Natural killer cell (primary cell): ENCODE results near the gene DUSP12. TPM values are rescaled to one million over a fixed set of nuclear protein-coding genes. Genes with fewer than 3 reads are reported as not detected.

Experiments used
- ATAC-seq, 3 donors: fragments of 150-1000 bp in 2 of 3; fragments of 200-7000 bp in 1 of 3; cut with Tn5 transposase; 1 replicate in 1 of 3; 2 replicates in 2 of 3; pipeline ENCODE4 v1.10.0; 2021; ENCODE audit warnings: mild to moderate bottlenecking in 2 of 3, moderate library complexity in 2 of 3
- DNase-seq, 2 donors: peaks; one replicate each; pipeline versions ENCODE4 v3.0.0 to v3.0.0-alpha.2; 2013 to 2021; ENCODE audit warnings: mixed read lengths in 1 of 2
- H3K27ac ChIP-seq: one replicate; pipeline ENCODE4 v1.5.1; 2013; ENCODE audit warnings: mild to moderate bottlenecking, low read length
- H3K27me3 ChIP-seq: one replicate; pipeline ENCODE4 v1.6.1; 2013; ENCODE audit warnings: low read length; ENCODE audit not compliant: control insufficient read depth, insufficient read depth
- H3K36me3 ChIP-seq: one replicate; pipeline ENCODE4 v1.6.1; 2013; ENCODE audit warnings: low read length; ENCODE audit not compliant: control insufficient read depth, insufficient read depth
- H3K4me1 ChIP-seq: one replicate; pipeline ENCODE4 v1.6.1; 2013; ENCODE audit warnings: low read length; ENCODE audit not compliant: control insufficient read depth, insufficient read depth
- H3K4me3 ChIP-seq: one replicate; pipeline ENCODE4 v1.5.1; 2013; ENCODE audit warnings: low read length
- H3K9me3 ChIP-seq: one replicate; pipeline ENCODE4 v1.6.1; 2013; ENCODE audit warnings: low read length; ENCODE audit not compliant: control insufficient read depth, insufficient read depth
- H3K27ac Mint-ChIP-seq, 2 donors: one replicate each; pipeline ENCODE4 v1.8.0; 2022; ENCODE audit warnings: mild to moderate bottlenecking in 2 of 2, mixed read lengths in 2 of 2, moderate library complexity in 1 of 2
- H3K27me3 Mint-ChIP-seq, 2 donors: one replicate each; pipeline ENCODE4 v1.8.0; 2022; ENCODE audit warnings: low read depth in 2 of 2, mixed read lengths in 2 of 2
- H3K36me3 Mint-ChIP-seq: one replicate; pipeline ENCODE4 v1.8.0; 2022; ENCODE audit warnings: mixed read lengths
- H3K4me1 Mint-ChIP-seq, 2 donors: one replicate each; pipeline ENCODE4 v1.8.0; 2022; ENCODE audit warnings: mixed read lengths in 2 of 2
- H3K4me3 Mint-ChIP-seq: one replicate; pipeline ENCODE4 v1.8.0; 2022; ENCODE audit warnings: mild to moderate bottlenecking, moderate library complexity, mixed read lengths
- H3K9me3 Mint-ChIP-seq, 2 donors: one replicate each; pipeline ENCODE4 v1.8.0; 2022; ENCODE audit warnings: mixed read lengths in 2 of 2
- CTCF ChIP-seq: fragments of 200-600 bp; IDR thresholded peaks from one replicate; pipeline ENCODE4 v1.8.0; 2022; ENCODE audit warnings: antibody characterized with exemption
- WGBS: methylation state at CpG from one replicate; pipeline ENCODE4 v1.1.7; 2013; ENCODE audit warnings: missing lambda C conversion rate; ENCODE audit not compliant: insufficient coverage; 5-methylcytosine and 5-hydroxymethylcytosine counted together
- intact Hi-C: fragments of 100-400 bp; cut with micrococcal nuclease; formaldehyde crosslinking; loops from one replicate; pipeline ENCODE4 v1.14.2; 2022
- total RNA-seq, 4 donors: library from RNA; stranded (reverse); fragments of 120-200 nt in 1 of 4; gene quantifications; one replicate each; pipeline versions ENCODE4 v1.2.3 to v1.2.4, GENCODE V29; 2013 to 2022

Gene DUSP12
- total RNA-seq, 3 donors from 2014 or later (not counting 1 experiment from before 2014, with no cell fraction given): 26.9 to 31.7 (median 28.5) TPM

GRCh38 chr1:161770250-161770649 lies 20.7 kb downstream of the DUSP12 start:
- 91% methylated on average over 2 of the region's 3 CpGs for WGBS
- H3K27ac ChIP-seq: no peak overlapping the region
- ATAC-seq (no peak), DNase-seq (no peak)
- Mint-ChIP-seq H3K27me3 (no peaks in the 10 kb centered on the region), H3K9me3 (no peaks in the 10 kb centered on the region), H3K4me1 (peaks cover 27% of the 10 kb centered on the region in 2 donors), H3K4me3 (no peak overlapping the region), H3K36me3 (no peaks in the 10 kb centered on the region), H3K27ac (no peak overlapping the region)
- H3K27me3 ChIP-seq: no peaks in the 10 kb centered on the region
- H3K4me1 ChIP-seq: peaks cover 16% of the 10 kb centered on the region
- peaks cover 2% of the 10 kb centered on the region for H3K36me3 ChIP-seq
- no peak for TF ChIP-seq CTCF
- H3K9me3 ChIP-seq: no peaks in the 10 kb centered on the region
- H3K4me3 ChIP-seq: no peak overlapping the region
- intact Hi-C loops: no loop called here

- H3K27me3 Mint-ChIP-seq: no peaks in the 10 kb centered on the region
- peak in 1 of 2 donors; percentile 36 for DNase-seq
- H3K36me3 Mint-ChIP-seq: no peaks in the 10 kb centered on the region
- H3K27me3 ChIP-seq: no peaks in the 10 kb centered on the region
- no peak overlapping the region for H3K27ac Mint-ChIP-seq
- ATAC-seq: no peak
- H3K27ac ChIP-seq: no peak overlapping the region
- H3K4me1 Mint-ChIP-seq: peaks cover 23 to 24% of the 10 kb centered on the region in 2 donors
- H3K9me3 ChIP-seq: no peaks in the 10 kb centered on the region
- WGBS: 11% methylated on average over 3 of the region's 5 CpGs
- intact Hi-C loops: no loop called here
- peaks cover 16% of the 10 kb centered on the region for H3K4me1 ChIP-seq
- peaks cover 2% of the 10 kb centered on the region for H3K36me3 ChIP-seq
- no peak for TF ChIP-seq CTCF
- H3K4me3 ChIP-seq: no peak overlapping the region
- no peaks in the 10 kb centered on the region for H3K9me3 Mint-ChIP-seq
- no peak overlapping the region for H3K4me3 Mint-ChIP-seq
These were observed 21.6 kb downstream of the DUSP12 start for GRCh38 chr1:161771161-161771560.

- intact Hi-C loops: no loop called here
- no peak for DNase-seq
- no peaks in the 10 kb centered on the region for H3K9me3 Mint-ChIP-seq
- no peak overlapping the region for H3K27ac ChIP-seq
- peak in 1 of 3 donors; percentile 3 for ATAC-seq
- H3K4me1 Mint-ChIP-seq: peaks cover 15 to 16% of the 10 kb centered on the region in 2 donors
- no peaks in the 10 kb centered on the region for H3K27me3 Mint-ChIP-seq
- H3K4me3 ChIP-seq: no peak overlapping the region
- H3K9me3 ChIP-seq: no peaks in the 10 kb centered on the region
- no peaks in the 10 kb centered on the region for H3K36me3 Mint-ChIP-seq
- H3K36me3 ChIP-seq: peaks cover 2% of the 10 kb centered on the region
- H3K27ac Mint-ChIP-seq: no peak overlapping the region
- whole genome bisulfite sequencing: 73% methylated on average over 2 of the region's 2 CpGs
- H3K4me3 Mint-ChIP-seq: no peak overlapping the region
- H3K27me3 ChIP-seq: no peaks in the 10 kb centered on the region
- peaks cover 12% of the 10 kb centered on the region for H3K4me1 ChIP-seq
- no peak for TF ChIP-seq CTCF
These were observed 22.4 kb downstream of the DUSP12 start for GRCh38 chr1:161771973-161772372.

GRCh38 chr1:161772397-161772796 lies 22.8 kb downstream of the DUSP12 start:
- ATAC-seq: peak in 2 of 3 donors; percentile 28 to 43
- Histone ChIP-seq H3K27ac (no peak overlapping the region), H3K9me3 (no peaks in the 10 kb centered on the region), H3K36me3 (peaks cover 2% of the 10 kb centered on the region), H3K4me3 (no peak overlapping the region), H3K4me1 (peaks cover 9% of the 10 kb centered on the region), H3K27me3 (no peaks in the 10 kb centered on the region)
- Mint-ChIP-seq H3K27ac (no peak overlapping the region), H3K27me3 (no peaks in the 10 kb centered on the region), H3K4me3 (no peak overlapping the region), H3K9me3 (no peaks in the 10 kb centered on the region), H3K36me3 (no peaks in the 10 kb centered on the region), H3K4me1 (peaks cover 11 to 13% of the 10 kb centered on the region in 2 donors)
- no peak for TF ChIP-seq CTCF
- intact Hi-C loops: no loop called here
- DNase-seq: no peak
